ENCODE measurements around the gene PFKP.

DNA sequence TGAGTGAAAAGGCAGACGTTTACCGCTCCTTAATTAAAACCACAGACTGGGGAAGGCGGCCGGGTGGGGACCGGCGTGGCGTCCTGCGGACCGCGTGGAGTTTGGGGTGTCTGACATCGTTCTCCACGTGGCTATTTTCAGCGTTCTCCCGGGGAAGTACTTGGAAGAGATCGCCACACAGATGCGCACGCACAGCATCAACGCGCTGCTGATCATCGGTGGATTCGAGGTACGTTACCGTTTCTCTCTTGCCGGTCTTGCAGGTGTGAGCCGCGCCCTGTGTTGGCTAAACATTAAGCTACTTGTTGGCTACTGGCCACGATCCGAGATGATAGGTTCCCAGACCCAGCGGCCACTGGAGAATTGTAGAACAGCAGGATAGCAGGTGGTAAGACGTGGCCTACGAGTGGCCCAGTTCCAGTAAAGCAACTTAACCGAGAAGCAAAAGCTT lies 51.3 kb downstream of the PFKP start:
- TF ChIP-seq CTCF (IDR thresholded peaks at IDR 0.05) (no peak), POLR2AphosphoS5 (IDR thresholded peaks at IDR 0.05; ENCODE audit: low read depth, low read length) (no peak), SIN3A (IDR thresholded peaks at IDR 0.05; ENCODE audit: borderline replicate concordance, insufficient read depth, low read depth, low read length) (no peak)
- TF ChIP-seq, protein P1, sequence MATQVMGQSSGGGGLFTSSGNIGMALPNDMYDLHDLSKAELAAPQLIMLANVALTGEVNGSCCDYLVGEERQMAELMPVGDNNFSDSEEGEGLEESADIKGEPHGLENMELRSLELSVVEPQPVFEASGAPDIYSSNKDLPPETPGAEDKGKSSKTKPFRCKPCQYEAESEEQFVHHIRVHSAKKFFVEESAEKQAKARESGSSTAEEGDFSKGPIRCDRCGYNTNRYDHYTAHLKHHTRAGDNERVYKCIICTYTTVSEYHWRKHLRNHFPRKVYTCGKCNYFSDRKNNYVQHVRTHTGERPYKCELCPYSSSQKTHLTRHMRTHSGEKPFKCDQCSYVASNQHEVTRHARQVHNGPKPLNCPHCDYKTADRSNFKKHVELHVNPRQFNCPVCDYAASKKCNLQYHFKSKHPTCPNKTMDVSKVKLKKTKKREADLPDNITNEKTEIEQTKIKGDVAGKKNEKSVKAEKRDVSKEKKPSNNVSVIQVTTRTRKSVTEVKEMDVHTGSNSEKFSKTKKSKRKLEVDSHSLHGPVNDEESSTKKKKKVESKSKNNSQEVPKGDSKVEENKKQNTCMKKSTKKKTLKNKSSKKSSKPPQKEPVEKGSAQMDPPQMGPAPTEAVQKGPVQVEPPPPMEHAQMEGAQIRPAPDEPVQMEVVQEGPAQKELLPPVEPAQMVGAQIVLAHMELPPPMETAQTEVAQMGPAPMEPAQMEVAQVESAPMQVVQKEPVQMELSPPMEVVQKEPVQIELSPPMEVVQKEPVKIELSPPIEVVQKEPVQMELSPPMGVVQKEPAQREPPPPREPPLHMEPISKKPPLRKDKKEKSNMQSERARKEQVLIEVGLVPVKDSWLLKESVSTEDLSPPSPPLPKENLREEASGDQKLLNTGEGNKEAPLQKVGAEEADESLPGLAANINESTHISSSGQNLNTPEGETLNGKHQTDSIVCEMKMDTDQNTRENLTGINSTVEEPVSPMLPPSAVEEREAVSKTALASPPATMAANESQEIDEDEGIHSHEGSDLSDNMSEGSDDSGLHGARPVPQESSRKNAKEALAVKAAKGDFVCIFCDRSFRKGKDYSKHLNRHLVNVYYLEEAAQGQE (IDR thresholded peaks at IDR 0.05; ENCODE audit: insufficient read depth in 1 of 2, low read depth in 2 of 2, low read length in 1 of 2): no peak
